TTC549 (cell line): ENCODE data around the gene CACUL1.

Source experiments
- FAIRE-seq: peaks from 2 replicates; lab custom pipeline; 2012; peaks lifted over from hg19 to GRCh38; lab: Jason Lieb, UNC

Gene CACUL1

DNA sequence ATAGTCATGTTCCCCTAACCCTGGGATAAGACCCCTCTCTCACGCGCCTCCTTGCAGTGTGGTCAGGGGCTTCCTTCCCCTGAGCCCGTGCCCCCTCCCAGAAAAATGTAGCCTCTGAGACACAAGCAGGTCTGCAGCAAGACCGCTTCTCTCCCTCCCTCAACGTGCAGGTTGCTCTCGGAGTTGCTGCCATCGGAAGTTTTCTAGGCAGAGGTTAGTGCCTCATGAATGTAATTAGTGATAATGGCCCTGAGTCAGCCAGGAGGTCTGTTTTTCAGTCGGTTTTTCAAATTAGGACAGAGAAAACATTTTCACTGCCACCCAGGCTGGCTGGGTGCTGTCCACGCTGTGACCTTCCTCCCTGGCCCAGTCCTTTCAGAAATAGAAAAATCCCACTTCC, 116.1 kb downstream of the CACUL1 start:
- no peak for FAIRE-seq

DNA sequence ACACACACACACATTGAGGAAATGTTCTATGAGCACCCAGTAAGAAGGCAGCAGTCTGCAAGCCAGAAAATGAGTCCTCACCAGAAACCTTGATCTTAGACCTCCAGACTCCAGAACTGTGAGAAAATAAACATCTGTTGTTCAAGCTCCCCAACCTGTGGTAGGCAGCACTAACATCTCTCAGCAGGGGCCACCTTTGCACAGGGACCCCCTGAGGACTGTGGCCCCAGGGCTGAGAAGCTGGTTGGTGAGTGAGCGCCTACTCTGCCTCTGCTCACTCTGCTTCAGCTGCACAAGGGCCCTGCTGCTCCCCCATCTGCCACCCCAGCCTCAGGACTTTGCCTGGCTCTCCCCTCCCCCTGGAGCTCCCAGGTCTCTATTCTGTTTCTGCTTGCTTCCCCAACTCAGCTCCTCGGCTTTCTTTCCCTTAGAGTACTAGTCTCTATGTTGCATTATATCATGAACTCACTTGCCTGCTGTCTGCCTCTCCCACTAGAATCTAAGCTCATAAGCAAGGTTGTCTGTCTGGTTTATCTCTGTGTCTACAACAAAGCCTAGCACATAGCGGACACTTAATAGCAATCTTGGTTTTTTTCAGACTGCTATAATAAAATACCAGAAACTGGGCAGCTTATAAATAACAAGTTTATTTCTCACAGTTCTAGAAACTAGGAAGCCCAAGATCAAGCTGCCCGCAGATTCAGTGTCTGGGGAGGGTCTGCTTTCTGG, 118.9 kb downstream of the CACUL1 start:
- no peak for FAIRE-seq

DNA sequence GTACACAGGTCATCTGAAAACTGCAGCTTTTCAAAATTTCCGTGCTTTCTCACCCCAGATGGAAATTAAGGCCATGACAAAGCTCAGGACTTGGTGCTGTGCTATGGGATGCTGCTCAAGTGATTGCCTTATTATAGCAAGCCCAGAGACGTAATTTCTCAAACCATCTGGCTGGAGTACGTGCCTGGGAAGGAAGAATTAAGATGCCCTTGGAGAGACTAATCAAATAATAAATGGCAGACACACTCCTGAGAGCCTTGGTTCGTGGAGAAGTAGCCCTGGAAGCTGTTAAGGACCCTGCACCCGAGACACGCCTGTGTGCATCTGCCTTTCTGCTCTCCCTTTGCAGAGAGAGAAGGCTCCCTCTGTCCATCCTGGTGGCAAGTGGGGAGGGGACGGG, 121.0 kb downstream of the CACUL1 start:
- FAIRE-seq = no peak

DNA sequence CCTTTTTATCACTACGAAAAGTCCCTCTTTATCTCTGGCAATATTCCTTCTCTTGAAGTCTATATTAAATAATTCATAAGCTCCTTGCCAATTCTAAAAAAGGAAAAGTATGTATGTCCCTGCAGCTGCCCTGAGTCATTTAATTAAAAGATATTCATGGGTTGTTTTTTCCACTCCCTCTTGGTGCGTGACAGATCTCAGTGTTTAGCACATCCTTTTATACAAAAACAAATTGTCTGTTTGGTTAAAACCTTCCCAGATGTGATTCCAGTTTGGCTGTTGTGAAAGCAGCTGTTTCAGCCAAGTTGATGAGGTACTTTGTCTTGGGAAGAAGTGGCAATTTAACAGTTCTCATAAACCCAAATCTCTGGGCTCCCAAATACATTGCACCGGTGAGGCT, 125.6 kb downstream of the CACUL1 start:
- FAIRE-seq = no peak

DNA sequence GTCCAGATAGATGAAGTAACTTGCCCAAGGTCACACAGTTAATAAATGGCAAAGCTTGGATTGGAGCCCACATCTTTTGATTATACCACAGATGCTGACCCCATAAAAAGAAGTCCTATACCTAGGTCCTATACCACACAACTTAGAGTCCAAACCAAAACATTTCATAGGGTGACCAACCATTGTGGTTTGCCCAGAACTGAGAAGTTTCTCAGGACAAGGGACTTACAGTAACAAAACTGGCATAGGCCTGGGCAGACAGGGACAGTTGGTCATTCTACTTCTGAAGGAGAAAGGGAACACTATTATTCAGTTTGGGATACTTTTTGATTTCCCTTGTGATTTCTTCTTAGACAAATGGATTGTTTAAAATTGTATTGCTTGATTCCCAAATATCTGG, 126.4 kb downstream of the CACUL1 start:
- FAIRE-seq = no peak

DNA sequence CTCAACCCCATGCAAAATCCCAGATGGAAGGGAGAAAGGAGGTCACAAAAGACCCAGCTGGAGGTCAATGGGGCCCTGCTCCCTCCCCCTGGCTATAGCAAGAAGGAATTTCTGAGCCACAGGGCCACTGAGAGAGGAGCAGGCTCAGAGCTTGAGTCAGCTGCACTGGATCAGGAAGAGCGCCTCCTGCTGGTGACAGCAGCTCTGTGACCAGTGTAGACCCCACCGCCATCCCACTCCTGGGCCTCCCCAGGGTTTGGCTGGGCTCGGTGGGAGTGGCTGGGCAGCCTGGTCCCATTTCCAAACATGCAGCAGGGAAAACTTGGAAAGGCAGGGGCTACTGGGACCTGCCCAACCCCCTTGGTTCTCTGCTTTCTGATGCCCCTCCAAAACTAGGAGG, 127.8 kb downstream of the CACUL1 start:
- no peak for FAIRE-seq
